HepG2 (cell line): Measurements from ENCODE around the gene NRL. TPM values are rescaled to one million over a fixed set of nuclear protein-coding genes. Genes with fewer than 3 reads are reported as not detected.
A peak's percentile ranks its signal among the peaks of the same experiment; 100 is the strongest.

Source experiments
- CREM ChIP-seq, 2 experiments: sonication (generic) in 1 of 2; formaldehyde crosslinking in 1 of 2; IDR thresholded peaks; 2 replicates each; pipeline versions ENCODE4 v1.4.0 to v1.6.1; 2016 to 2020; ENCODE audit warnings: antibody characterized with exemption in 1 of 2, mild to moderate bottlenecking in 1 of 2, missing genetic modification reagents in 1 of 2
- DPF2 ChIP-seq: sonication (generic); formaldehyde crosslinking; IDR thresholded peaks from 2 replicates; pipeline ENCODE4 v1.4.0; 2020; ENCODE audit warnings: mild to moderate bottlenecking, low read depth, missing genetic modification reagents, borderline replicate concordance
- GATAD1 ChIP-seq: IDR thresholded peaks from 2 replicates; pipeline ENCODE4 v1.6.1; 2016; ENCODE audit warnings: missing genetic modification reagents, missing compliant biosample characterization
- NFATC3 ChIP-seq: sonication (generic); formaldehyde crosslinking; IDR thresholded peaks from 2 replicates; pipeline ENCODE4 v1.5.1; 2020; ENCODE audit warnings: mild to moderate bottlenecking, missing genetic modification reagents
- SOX5 ChIP-seq: IDR thresholded peaks from 2 replicates; pipeline ENCODE4 v1.6.1; 2016; ENCODE audit warnings: borderline replicate concordance
- ZNF10 ChIP-seq: sonication (generic); formaldehyde crosslinking; IDR thresholded peaks from 2 replicates; pipeline ENCODE4 v1.4.0; 2020; ENCODE audit warnings: mild to moderate bottlenecking, low read depth, missing genetic modification reagents, borderline replicate concordance
- ZNF180 ChIP-seq: sonication (generic); formaldehyde crosslinking; IDR thresholded peaks from 2 replicates; pipeline ENCODE4 v1.4.0; 2020; ENCODE audit warnings: low read depth, missing genetic modification reagents, borderline replicate concordance
- ZNF354B ChIP-seq: sonication (generic); formaldehyde crosslinking; IDR thresholded peaks from 2 replicates; pipeline ENCODE4 v1.8.0; 2022; ENCODE audit warnings: mild to moderate bottlenecking, missing genetic modification reagents
- ZNF44 ChIP-seq: sonication (generic); formaldehyde crosslinking; IDR thresholded peaks from 2 replicates; pipeline ENCODE4 v1.5.1; 2020; ENCODE audit warnings: mild to moderate bottlenecking, missing genetic modification reagents
- ZNF550 ChIP-seq: sonication (generic); formaldehyde crosslinking; IDR thresholded peaks from 2 replicates; pipeline ENCODE4 v1.4.0; 2020; ENCODE audit warnings: mild to moderate bottlenecking, missing genetic modification reagents, borderline replicate concordance
- ZNF678 ChIP-seq: sonication (generic); formaldehyde crosslinking; IDR thresholded peaks from 2 replicates; pipeline ENCODE4 v1.4.0; 2020; ENCODE audit warnings: mild to moderate bottlenecking, missing genetic modification reagents
- ZNF782 ChIP-seq: sonication (generic); formaldehyde crosslinking; IDR thresholded peaks from 2 replicates; pipeline ENCODE4 v1.4.0; 2020; ENCODE audit warnings: missing genetic modification reagents, mild to moderate bottlenecking, borderline replicate concordance
- polyA plus RNA-seq, 8 experiments: library from polyadenylated mRNA; depleted of rRNA in 3 of 8; stranded (reverse) in 7 of 8; unstranded in 1 of 8; fragments of >200 nt; fragmentation: Illumina TruSeq in 4 of 8; extraction: Trizol in 4 of 8; gene quantifications; 2 replicates each; pipeline versions ENCODE4 v1.2.1 to v1.2.3, GENCODE V29; 2011 to 2016; ENCODE audit warnings: low read depth in 4 of 8, missing spikeins in 1 of 8, mixed read lengths in 1 of 8; ENCODE audit not compliant: insufficient read depth in 1 of 8
- total RNA-seq, 5 experiments: library from RNA; depleted of rRNA; stranded (reverse); fragments of >200 nt; fragmentation: Illumina TruSeq; extraction: Trizol; gene quantifications; 2 replicates each; pipeline ENCODE4 v1.2.3, GENCODE V29; 2016; ENCODE audit warnings: low read depth in 1 of 5
- TF ChIP-seq, protein P1 (sequence below): sonication (generic); formaldehyde crosslinking; IDR thresholded peaks from 2 replicates; pipeline ENCODE4 v1.9.0; 2021; ENCODE audit warnings: missing genetic modification reagents, borderline replicate concordance
- TF ChIP-seq, protein P2 (sequence below): sonication (generic); formaldehyde crosslinking; IDR thresholded peaks from 2 replicates; pipeline ENCODE4 v1.4.0; 2020; ENCODE audit warnings: missing genetic modification reagents, borderline replicate concordance
- TF ChIP-seq, protein P3 (sequence below): sonication (generic); formaldehyde crosslinking; IDR thresholded peaks from 2 replicates; pipeline ENCODE4 v1.4.0; 2020; ENCODE audit warnings: missing genetic modification reagents
- TF ChIP-seq, protein P4 (sequence below), 2 experiments: sonication (generic) in 1 of 2; formaldehyde crosslinking in 1 of 2; IDR thresholded peaks; 2 replicates each; pipeline versions ENCODE4 v1.4.0 to v1.6.1; 2016 to 2020; ENCODE audit warnings: borderline replicate concordance in 1 of 2, low read depth in 1 of 2, mild to moderate bottlenecking in 1 of 2, missing genetic modification reagents in 1 of 2

Gene NRL
- total and polyA plus RNA-seq, 2 of the 13 experiments (the other 11 are each of a cell fraction or from before 2014, with no cell fraction given), result 2.5 to 4.7 TPM

DNA sequence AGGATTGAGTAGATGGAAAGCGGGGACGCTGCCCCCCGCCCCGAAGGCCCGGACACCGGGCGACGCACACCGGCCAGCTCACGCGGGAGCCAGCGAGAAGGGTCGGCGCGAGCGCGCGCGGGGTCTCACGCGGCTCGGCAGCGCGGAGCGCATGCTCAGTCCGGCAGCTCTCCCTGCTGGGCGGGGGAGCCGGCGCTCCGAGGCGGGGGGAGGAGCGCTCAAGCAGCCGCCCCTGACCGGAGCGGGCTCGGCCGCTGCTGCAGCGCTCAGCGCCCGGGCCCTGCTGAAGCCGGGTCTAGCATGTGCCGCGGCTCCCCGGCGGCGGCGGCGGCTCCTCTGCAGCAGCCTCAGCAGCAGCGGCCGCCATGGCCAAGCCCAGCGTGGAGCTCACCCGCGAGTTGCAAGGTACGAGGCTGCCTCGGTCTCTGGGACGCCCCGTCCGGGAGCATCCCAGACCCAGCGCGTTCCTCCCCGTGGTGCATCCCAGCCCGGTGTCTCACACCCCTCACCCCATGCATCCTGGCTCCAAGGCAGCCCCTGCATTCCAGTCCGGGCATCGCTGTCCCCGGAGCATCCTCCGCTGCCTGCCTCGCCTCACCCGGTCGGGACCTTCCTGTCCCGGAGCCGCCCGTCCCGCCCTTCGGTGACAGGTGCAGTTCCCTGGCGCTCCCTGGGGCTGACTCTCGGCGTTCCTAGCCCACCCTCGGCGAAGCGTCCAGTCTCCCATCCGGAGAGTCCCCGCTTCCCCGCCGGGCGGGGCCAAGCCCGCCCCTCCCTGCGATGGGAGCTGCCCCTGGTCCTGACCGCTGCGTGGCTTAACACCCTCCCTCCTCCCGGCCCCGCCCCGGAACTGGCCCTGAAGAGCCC, 62.7 kb downstream of the NRL start, which contains the start of gene CARMIL3 (continued):
- TF ChIP-seq, protein P1, sequence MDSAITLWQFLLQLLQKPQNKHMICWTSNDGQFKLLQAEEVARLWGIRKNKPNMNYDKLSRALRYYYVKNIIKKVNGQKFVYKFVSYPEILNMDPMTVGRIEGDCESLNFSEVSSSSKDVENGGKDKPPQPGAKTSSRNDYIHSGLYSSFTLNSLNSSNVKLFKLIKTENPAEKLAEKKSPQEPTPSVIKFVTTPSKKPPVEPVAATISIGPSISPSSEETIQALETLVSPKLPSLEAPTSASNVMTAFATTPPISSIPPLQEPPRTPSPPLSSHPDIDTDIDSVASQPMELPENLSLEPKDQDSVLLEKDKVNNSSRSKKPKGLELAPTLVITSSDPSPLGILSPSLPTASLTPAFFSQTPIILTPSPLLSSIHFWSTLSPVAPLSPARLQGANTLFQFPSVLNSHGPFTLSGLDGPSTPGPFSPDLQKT, result peak; percentile 86; the same call in 1 of the 2 replicates
- TF ChIP-seq NFATC3 (CRISPR knock-in tag), result no peak
- TF ChIP-seq CREM (IDR thresholded peaks at IDR 0.05), result no peak
- TF ChIP-seq CREM (CRISPR knock-in tag; IDR thresholded peaks at IDR 0.05), result no peak
- TF ChIP-seq GATAD1 (CRISPR knock-in tag), result no peak
- TF ChIP-seq DPF2 (CRISPR knock-in tag), result 0 out of 2 replicates have a peak, but pooled peaks have one; percentile 44
- 0 out of 2 replicates have a peak, but pooled peaks have one; percentile 8 for TF ChIP-seq ZNF354B (CRISPR knock-in tag)
- TF ChIP-seq, protein P2, sequence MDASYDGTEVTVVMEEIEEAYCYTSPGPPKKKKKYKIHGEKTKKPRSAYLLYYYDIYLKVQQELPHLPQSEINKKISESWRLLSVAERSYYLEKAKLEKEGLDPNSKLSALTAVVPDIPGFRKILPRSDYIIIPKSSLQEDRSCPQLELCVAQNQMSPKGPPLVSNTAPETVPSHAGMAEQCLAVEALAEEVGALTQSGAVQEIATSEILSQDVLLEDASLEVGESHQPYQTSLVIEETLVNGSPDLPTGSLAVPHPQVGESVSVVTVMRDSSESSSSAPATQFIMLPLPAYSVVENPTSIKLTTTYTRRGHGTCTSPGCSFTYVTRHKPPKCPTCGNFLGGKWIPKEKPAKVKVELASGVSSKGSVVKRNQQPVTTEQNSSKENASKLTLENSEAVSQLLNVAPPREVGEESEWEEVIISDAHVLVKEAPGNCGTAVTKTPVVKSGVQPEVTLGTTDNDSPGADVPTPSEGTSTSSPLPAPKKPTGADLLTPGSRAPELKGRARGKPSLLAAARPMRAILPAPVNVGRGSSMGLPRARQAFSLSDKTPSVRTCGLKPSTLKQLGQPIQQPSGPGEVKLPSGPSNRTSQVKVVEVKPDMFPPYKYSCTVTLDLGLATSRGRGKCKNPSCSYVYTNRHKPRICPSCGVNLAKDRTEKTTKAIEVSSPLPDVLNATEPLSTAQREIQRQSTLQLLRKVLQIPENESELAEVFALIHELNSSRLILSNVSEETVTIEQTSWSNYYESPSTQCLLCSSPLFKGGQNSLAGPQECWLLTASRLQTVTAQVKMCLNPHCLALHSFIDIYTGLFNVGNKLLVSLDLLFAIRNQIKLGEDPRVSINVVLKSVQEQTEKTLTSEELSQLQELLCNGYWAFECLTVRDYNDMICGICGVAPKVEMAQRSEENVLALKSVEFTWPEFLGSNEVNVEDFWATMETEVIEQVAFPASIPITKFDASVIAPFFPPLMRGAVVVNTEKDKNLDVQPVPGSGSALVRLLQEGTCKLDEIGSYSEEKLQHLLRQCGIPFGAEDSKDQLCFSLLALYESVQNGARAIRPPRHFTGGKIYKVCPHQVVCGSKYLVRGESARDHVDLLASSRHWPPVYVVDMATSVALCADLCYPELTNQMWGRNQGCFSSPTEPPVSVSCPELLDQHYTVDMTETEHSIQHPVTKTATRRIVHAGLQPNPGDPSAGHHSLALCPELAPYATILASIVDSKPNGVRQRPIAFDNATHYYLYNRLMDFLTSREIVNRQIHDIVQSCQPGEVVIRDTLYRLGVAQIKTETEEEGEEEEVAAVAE (CRISPR knock-in tag), result peak; percentile 91
- peak; percentile 25; the same call in 1 of the 2 replicates for TF ChIP-seq ZNF678
- TF ChIP-seq, protein P3, sequence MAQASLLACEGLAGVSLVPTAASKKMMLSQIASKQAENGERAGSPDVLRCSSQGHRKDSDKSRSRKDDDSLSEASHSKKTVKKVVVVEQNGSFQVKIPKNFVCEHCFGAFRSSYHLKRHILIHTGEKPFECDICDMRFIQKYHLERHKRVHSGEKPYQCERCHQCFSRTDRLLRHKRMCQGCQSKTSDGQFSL (CRISPR knock-in tag), result peak; percentile 56; the same call in 1 of the 2 replicates
- TF ChIP-seq, protein P4, sequence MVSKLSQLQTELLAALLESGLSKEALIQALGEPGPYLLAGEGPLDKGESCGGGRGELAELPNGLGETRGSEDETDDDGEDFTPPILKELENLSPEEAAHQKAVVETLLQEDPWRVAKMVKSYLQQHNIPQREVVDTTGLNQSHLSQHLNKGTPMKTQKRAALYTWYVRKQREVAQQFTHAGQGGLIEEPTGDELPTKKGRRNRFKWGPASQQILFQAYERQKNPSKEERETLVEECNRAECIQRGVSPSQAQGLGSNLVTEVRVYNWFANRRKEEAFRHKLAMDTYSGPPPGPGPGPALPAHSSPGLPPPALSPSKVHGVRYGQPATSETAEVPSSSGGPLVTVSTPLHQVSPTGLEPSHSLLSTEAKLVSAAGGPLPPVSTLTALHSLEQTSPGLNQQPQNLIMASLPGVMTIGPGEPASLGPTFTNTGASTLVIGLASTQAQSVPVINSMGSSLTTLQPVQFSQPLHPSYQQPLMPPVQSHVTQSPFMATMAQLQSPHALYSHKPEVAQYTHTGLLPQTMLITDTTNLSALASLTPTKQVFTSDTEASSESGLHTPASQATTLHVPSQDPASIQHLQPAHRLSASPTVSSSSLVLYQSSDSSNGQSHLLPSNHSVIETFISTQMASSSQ (IDR thresholded peaks at IDR 0.05; ENCODE audit: low read depth), result no peak
- TF ChIP-seq, protein P4 (CRISPR knock-in tag; IDR thresholded peaks at IDR 0.05; ENCODE audit: borderline replicate concordance), result 0 out of 2 replicates have a peak, but pooled peaks have one; percentile 19
- peak; percentile 59; the same call in 1 of the 2 replicates for TF ChIP-seq ZNF782 (CRISPR knock-in tag)
- TF ChIP-seq SOX5 (CRISPR knock-in tag), result peak; percentile 25; the same call in 1 of the 2 replicates
- TF ChIP-seq ZNF550 (CRISPR knock-in tag), result no peak; the same call in 1 of the 2 replicates
- TF ChIP-seq ZNF180 (CRISPR knock-in tag), result peak; percentile 82; the same call in 1 of the 2 replicates
- TF ChIP-seq ZNF10, result peak; percentile 85; the same call in 1 of the 2 replicates
- TF ChIP-seq ZNF44, result no peak
